ENCODE data around the gene TIMMDC1.
"Not testable (repeated sequence)": the region's sequence is repeated elsewhere in the genome, so short reads cannot be mapped to it uniquely, and the experiment has no call there.

TIMMDC1 gene

DNA sequence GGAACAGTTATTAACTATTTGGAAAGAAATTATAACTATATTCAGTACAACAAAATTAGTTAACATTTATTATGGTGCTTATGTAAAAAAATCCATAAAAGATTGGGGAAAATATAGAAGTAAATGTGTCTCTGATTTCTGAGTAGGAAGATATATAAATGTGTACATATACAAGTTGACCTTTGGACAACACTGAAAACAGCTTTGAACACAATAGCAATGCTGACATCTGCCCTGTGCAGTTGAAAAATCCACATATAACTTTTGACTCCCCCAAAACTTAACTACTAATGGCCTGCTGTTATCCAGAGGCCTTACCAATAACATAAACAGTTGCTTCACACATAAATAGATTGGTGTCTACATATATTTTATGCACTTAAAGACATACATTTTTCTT, 12.3 kb downstream of the TIMMDC1 start:
- no peak for DNase-seq (ENCODE audit: low read depth)

DNA sequence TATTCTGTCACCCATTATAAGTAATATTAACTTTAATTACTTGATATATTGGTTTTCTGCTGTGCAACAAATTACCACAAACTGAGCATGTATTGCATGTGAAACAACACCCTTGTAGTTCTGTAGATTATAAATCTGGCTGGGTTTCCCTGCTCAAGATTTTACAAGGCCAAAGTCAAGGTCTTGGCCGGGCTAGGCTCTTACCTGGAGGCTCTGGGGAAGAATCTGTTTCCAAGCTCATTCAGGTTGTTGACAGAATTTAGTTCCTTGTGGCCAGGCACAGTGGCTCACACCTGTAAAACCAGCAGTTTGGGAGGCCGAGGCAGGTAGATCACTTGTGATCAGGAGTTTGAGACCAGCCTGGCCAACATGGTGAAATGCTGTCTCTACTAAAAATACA, 16.3 kb downstream of the TIMMDC1 start:
- no peak for DNase-seq (ENCODE audit: low read depth)

DNA sequence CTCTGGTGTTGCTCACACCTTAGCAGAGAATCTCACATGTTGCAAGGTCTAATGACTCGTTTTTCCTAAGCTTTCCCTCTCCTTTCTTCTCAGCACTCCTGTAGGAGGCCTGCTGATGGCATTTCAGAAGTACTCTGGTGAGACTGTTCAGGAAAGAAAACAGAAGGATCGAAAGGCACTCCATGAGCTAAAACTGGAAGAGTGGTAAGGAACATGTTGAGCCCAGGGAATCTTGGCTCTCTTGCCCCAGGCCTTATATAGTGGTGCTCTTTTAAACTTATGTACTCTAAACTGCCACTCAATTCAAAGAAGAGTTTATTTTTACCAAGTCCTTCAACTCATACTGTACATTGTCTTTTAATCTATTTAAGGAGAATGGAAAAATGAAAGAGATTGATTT, 18.8 kb downstream of the TIMMDC1 start:
- no peak for DNase-seq (ENCODE audit: low read depth)

DNA sequence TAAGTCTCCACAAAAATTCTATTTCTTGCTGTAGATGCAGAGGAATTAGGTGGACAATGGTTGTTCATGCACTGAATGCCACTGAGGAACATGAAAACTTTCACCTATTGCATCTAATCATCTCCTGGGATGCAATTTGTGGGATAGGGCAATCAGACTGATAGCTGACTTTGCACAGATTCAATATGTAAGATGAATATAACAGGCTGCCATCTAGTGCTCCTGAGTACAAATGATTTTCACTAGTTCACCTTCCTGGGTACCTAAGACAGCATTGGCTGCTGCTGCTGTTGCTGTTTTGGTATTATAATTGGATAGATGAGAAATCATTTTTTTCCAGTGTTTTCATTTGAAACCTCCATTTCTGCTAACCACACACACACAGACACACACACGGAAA, 19.7 kb downstream of the TIMMDC1 start:
- DNase-seq (ENCODE audit: low read depth): no peak

DNA sequence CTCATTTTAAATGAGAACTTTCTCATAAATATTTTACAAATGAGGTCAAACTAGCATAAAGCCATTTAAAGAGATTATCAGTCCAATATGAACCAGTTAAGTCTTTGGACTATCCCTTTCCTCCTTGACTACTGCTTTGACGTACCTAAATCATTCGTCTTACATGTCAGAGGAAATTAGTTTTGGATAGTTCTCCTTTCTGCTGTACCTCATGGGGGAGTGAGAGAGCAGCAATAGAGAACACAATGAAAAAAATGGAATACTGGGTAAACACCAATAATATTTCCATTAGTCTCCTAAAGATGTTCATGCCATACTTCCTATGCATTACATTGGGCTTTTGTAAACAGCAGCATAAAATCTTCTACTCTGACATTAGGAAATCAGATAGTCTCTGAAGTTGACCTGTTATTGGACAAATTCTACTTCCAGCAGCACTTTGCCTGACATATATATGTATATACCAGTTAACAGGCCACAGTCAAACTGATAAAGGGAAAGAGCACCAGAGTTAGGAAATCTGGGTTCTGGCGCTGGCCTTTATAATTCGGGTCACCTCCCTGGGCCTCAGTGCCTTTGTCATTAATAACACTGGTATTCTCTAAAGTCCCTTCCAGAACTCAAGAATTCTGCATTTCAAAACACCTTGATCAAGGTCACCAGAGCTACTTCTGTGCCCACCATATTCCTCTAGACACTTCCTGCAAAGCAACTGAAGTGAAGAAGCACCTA, 26.8 kb downstream of the TIMMDC1 start:
- no peak for DNase-seq (ENCODE audit: low read depth)

DNA sequence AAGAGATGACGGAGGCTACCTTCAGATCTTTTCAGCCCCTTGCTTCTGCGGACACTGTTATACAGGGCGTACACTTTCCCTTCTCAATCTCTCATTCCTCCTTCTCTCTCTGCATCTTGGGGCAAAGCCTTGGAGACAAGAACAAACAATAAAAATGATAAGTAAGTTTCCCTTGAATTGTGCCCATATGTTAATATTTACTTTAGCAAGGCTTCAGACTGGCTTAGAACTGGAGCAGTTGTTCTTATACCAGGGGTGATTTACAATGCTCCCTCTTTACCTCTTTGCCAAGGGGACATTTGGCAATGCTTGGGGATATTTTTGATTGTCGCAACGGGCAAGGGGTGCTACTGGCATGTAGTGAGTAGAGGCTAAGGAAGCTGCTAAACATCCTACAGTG, 29.4 kb downstream of the TIMMDC1 start:
- DNase-seq (ENCODE audit: low read depth): no peak

DNA sequence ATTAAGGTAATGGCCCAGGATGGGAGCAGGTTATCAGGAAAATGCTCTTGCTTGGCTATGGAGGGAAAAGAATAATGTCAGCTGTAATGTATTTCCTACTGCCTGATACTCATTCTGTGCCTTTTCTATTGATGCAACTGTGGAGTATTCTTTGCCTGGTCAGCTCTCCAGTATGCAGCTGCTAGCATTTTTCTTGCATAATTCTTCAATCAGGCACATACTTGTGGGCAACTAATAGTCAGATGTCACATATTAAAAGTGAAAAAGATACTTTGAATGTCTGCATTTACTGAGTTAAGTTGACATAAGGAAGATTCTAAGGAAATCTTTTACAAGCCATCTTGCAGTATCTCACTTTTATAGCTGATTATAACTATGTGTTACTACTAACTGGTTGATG, 31.5 kb downstream of the TIMMDC1 start:
- DNase-seq (ENCODE audit: low read depth): no peak

DNA sequence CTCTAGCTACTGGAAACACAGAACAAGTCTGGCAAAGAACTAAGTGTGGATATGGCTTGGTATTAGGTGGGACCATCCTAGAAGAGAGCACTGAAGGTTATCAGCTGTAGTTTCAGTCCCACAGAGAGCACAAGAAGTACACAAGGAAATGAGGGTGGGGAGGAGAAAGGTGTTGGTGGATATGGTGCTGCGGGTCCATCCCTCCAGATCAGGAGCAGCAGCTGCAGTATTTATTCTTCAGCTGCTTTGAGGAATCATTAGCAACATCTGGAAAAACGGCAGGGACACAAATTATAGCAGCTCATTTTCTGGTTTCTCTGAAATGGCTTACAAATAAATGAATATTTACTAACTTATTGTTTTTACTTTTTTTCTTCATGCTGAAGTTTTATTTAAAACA, 32.1 kb downstream of the TIMMDC1 start:
- DNase-seq (ENCODE audit: low read depth): no peak

DNA sequence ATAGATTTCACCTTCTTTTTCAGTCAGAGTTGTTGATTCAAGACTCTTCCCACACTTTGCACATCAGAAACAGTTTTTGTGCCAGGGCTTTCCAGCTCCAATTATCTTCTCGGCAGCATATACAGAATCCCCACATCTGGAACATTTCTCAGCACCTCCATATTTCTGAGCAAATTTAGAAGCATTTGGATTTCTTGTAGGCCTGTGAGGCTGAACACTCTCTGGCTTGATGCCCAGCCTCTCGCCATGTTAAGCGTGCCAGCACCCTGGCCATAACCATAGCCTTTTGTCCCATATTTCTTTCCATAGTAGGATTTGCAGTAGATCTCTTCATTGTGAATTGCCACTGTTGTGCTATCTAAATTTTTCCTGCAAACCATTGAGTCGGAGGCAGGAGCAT, 32.8 kb downstream of the TIMMDC1 start:
- no peak for DNase-seq (ENCODE audit: low read depth)

DNA sequence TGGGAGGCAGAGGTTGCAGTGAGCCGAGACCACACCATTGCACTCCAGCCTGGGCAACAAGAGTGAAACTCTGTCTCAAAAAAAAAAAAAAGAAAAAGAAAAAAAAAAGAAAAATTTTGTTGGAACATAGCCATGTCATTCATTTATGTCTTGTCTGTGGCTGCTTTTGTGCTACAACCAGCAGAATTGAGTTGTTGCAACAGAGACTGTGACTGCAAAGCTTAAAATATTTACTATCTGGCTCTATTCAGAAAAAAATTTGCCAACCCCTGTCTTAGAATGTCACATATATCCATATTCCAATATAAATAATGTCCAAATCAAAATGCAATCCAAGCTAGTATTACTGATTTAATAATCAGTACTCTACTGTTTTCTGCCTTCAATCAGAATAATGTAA, 35.9 kb downstream of the TIMMDC1 start:
- DNase-seq (ENCODE audit: low read depth): no peak

DNA sequence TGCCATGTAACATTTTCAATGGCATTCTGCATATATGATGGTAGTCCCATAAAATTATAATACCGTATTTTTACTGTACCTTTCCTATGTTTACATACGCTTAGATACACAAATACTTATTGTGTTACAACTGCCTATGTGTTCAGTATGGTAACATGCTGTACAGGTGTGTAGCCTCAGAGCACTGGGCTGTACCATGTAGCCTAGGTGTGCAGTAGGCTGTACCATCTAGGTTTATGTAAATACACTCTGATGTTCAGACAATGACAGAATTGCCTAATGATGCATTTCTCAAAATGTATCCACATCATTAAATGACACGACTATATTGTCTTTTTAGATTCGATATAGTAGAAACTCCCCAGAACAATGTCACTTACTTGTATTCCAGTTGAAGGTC, 38.4 kb downstream of the TIMMDC1 start:
- DNase-seq (ENCODE audit: low read depth): no peak

DNA sequence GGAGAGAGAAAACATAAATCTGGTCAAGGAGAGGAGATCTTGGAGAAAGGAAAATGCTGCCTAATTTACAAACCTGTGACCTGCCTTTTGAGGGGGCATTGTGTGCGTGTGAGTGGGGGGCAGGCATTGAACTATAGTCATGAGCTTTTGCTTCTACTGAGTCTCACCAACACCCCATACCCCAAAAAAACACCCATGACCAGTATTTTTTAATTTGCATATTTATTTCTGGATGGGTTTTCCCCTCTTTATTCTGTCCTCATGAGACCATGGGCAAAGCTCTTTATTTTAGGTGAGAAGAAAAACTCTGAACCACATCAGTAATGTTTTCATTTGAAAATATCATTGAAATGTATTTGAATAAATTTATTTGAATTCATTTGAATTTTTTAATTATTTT, 40.4 kb downstream of the TIMMDC1 start:
- no peak for DNase-seq (ENCODE audit: low read depth)

DNA sequence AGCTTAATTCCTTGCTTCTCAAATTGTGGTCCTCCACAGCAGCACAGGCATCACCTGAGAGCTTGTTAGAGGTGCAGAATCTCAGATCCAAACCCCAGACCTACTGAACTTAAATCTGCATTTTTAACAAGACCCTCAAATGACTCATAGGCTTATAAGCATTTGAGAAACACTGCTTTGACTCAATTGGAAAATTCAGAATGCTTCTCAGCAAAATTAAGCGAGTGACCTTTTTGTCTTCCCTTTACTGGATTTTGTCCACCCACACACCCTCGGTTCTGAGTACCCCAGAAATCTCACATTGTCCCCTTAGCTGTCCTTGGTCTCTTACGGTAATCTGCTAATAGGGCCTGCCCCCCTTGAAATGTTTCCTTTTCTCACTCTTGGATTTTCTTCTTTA, 43.2 kb downstream of the TIMMDC1 start:
- no peak for DNase-seq (ENCODE audit: low read depth)

DNA sequence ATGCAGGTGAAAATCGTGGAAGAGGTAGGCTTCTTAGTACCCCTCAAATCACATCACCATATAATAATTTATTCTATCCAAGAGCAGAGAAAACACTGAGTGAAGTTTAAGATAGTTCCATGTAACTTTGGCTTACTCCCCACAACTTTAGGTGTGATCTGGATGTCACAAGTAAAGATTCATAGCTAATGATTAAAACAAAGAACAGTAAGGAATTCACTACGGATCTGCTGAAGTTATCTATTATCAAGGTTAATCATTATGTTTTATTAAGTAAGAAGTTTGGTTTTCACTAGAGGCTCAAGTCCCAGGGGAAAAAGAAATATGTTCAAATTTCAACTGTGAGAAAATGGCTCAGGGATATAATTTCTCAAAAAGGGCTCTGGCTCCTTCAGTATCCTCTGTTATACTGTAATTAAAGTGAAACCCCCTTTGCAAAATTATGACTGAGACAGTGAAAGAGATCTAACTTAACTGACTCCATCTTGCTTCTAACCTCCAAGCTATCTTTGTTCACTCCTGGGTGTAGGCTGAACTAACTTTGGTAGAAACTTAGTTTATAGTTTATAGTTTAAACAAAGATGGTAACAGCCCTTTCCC, 43.9 kb downstream of the TIMMDC1 start:
- no peak for DNase-seq (ENCODE audit: low read depth)

DNA sequence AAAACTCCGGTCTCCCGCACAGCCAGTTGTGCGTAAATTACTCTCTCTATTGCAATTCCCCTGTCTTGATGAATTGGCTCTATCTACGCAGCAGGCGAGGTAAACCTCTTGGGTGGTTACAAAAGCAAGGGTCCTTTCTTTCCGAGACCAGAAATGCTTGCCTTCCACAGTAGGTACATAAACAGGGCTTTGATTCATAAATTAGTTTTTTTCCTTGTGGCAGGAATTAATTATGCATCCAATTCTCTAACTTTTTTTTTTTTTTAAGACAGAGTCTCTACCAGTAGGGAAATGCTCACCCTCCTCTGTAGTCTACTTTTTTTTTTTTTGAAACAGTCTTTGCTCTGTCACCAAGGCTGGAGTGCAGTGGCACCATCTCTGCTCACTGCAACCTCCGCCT, 44.8 kb downstream of the TIMMDC1 start:
- no peak for DNase-seq (ENCODE audit: low read depth)

DNA sequence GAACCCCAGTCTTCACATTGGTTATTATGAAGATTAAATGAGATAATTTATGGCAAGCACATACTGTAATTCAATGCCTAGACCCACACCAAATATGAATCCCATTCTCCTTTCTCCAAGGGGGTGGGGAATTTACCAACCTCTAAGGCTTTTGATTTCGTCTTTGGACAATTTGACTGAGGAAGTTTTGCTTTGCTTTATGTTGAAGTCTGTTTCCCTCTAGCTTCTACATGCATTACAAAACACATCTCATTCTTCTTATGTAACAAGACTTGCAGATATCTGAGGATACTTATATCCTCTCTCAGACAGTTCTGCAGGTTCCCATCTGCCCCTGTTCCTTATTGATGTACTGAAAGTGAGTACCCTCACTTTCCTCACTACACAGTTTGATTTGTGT, 48.9 kb downstream of the TIMMDC1 start:
- no peak for DNase-seq (ENCODE audit: low read depth)

DNA sequence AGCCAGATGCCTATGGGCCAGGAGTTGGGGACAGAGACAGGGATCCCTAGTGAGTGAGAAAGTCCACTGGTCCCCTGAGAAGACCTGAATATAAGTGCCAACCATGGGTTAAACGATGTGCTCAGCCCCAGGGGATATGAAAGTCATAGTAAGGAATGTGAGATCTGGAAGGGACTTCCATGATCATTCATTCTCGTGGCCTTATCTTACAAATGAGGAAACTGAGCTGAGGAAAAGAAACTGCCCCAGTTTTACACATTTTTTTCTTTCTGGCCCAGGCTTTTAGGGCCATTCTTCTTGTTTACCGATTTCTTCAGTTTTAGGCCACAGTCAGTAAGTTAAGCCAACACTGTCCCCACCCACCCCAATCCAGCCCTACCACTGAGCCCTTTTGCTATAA, 50.0 kb downstream of the TIMMDC1 start:
- no peak for DNase-seq (ENCODE audit: low read depth)

DNA sequence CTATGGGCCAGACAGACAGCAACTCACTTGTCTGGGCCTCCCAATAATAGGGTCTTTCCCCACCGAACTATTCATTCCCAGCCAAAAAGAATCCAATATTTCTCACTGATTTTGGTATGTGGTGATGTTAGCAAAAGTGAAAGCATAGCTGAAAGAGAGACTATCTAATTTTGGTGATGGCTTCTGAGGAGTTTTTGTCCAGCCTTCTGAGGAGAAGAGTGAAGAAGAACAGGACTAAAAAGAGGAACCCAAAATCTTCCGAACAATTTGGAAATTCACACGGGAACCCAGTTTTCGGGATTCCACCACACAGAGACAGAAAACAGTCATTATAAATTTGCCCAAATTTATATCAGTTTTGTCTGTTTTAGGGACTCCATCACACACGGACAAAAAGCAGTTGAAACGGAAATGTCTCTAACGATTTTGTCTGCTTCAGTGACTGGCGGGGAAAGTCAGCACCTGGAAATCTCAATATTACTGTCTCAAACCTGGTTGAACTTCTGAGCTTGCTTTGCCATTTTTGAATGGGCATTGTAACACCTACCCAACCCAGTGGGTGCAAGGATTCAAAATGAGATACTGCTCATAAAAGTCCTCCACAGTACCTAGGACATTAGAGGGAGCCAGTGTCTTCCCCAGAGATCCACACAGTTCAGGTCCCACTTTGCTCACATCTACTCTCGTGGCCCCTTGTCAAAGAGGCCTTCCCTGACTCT, 52.0 kb downstream of the TIMMDC1 start:
- no peak for DNase-seq (ENCODE audit: low read depth)

DNA sequence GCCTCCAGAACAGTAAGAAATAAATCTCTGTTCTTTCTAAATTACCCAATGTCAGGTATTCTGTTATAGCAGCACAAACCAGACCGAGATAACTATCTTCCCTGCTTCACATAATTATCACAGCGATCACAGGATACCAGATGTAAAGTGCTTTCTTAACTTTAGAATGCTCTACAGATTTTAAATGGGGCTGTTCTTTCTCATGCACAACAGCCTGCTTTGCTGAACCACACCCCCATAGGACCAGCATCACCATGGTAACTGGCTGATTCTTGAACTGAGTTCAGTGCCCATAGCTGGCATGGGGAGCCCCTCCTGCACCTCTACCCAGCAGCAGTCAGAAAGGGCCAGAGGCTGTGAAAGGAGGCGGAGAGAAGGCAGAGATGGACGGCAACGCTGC, 53.3 kb downstream of the TIMMDC1 start:
- DNase-seq (ENCODE audit: low read depth): no peak

DNA sequence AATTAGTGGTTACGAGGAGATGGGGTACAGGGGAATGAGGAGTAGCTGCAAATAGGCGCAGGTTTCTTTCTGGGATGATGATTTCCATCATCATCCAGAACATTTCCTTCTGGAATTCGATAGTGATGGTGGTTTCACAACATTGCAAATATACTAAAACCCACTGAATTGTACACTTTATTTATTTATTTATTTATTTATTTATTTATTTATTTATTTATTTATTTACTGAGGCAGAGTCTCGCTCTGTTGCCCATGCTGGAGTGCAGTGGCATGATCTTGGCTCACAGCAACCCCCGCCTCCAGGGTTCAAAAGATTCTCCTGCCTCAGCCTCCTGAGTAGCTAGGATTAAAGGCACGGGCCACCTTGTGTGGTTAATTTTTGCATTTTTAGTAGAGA, 54.6 kb downstream of the TIMMDC1 start:
- not testable (repeated sequence) for DNase-seq (ENCODE audit: low read depth)

DNA sequence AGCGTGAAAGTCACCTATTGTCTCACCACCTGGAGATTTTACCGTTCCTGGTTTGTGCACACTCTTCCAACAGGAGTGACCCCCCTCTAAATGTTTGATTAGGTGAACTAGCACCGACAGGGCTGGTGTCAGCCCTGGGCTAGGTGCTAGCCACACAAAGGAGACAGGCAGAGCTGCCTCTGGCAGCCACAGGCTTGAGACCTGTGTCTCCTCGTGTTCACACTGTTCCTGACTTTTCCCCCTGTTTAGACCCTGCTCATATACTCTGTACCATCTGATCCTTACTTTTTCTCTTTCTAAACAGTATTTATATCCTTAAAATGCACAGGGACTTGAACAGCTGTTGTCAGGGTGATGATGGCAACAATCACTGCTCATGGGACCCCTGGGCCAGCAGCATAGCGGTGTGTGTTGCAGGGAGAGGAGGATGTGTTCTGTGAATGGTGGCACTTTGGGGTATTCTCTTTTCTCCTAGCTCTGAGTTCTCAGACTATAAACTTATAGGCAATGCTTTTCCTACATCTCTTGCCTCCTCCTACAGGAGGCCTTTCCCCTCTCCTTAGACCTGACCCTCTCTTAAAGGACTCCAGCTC, 55.6 kb downstream of the TIMMDC1 start:
- DNase-seq (ENCODE audit: low read depth): no peak

DNA sequence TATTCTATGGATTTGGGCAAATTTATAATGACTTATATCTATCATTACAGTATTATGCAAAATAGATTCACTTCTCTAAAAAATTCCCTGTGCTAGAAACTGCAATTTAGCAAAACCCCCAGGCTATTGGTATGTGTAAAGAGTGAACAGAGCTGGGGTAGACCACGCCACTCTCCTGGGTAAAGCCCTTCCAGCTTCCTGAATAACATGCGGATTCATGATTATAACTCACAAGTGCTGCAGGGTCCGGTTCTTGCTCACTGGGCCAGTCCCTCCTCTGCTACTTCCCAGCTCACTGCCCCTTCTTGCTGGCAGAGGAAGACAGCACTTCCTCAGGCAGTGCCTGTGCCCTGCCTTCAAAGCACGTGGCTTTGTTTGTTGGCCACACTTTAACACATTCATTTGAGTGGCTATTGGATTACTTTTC, 57.0 kb downstream of the TIMMDC1 start:
- DNase-seq (ENCODE audit: low read depth): no peak

DNA sequence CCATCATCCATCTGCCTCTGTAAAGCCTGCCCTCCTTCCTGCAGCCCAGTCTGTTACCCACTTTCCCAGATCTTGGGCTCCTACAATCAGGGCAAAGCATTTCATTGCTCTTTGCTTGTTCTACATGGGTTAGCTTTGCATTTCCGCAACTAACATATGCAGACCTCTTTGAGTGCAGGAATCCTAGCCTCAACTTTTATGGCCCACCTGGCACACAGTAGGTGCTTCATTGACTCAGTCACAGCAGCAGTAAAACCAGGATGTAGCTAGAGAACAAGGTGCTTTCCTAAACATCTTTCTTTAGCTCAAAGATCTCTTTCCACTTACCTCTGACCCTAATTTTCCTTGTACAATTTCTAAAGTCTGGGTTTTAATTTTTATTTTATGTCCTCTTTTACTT, 57.6 kb downstream of the TIMMDC1 start:
- DNase-seq (ENCODE audit: low read depth): no peak

All from fibroblast of the conjunctiva (primary cell).